HG02970 (cell line): ENCODE measurements around the gene ANO6.
"Not testable (repeated sequence)": the region's sequence is repeated elsewhere in the genome, so short reads cannot be mapped to it uniquely, and the experiment has no call there.

ENCODE experiments used
- ATAC-seq: cut with Tn5 transposase; IDR thresholded peaks from one replicate; pipeline ENCODE4 v1.9.1; 2021; ENCODE audit warnings: mild to moderate bottlenecking, moderate library complexity, moderate number of reproducible peaks; ENCODE audit not compliant: unreplicated experiment, low FRiP score

Gene ANO6

GRCh38 chr12:45379261-45379660 is 163.4 kb downstream of the ANO6 start:
- ATAC-seq, result no peak

- ATAC-seq, result no peak
Observed at GRCh38 chr12:45381351-45381750, 165.5 kb downstream of the ANO6 start.

- ATAC-seq, result no peak
Observed at GRCh38 chr12:45388545-45388944, 172.7 kb downstream of the ANO6 start.

- ATAC-seq, result no peak
Observed at GRCh38 chr12:45389426-45389825, 173.5 kb downstream of the ANO6 start.

- ATAC-seq, result not testable (repeated sequence)
Observed at GRCh38 chr12:45397499-45397898, 181.6 kb downstream of the ANO6 start.

GRCh38 chr12:45398552-45398951 is 182.7 kb downstream of the ANO6 start:
- no peak for ATAC-seq

GRCh38 chr12:45400991-45401390 is 185.1 kb downstream of the ANO6 start:
- no peak for ATAC-seq

GRCh38 chr12:45402288-45402687 is 186.4 kb downstream of the ANO6 start:
- ATAC-seq, result no peak

- no peak for ATAC-seq
Observed at GRCh38 chr12:45406988-45407850, 191.3 kb downstream of the ANO6 start.

GRCh38 chr12:45407981-45408728 is 192.3 kb downstream of the ANO6 start:
- no peak for ATAC-seq

- ATAC-seq, result no peak
Observed at GRCh38 chr12:45408729-45409114, 192.8 kb downstream of the ANO6 start.

- no peak for ATAC-seq
Observed at GRCh38 chr12:45409966-45410365, 194.1 kb downstream of the ANO6 start.

GRCh38 chr12:45411626-45412025 is 195.7 kb downstream of the ANO6 start:
- no peak for ATAC-seq

GRCh38 chr12:45415393-45415817 is 199.5 kb downstream of the ANO6 start:
- ATAC-seq, result peak; percentile 62

- no peak for ATAC-seq
Observed at GRCh38 chr12:45416126-45416525, 200.2 kb downstream of the ANO6 start.

- ATAC-seq, result no peak
Observed at GRCh38 chr12:45418520-45418919, 202.6 kb downstream of the ANO6 start.

- no peak for ATAC-seq
Observed at GRCh38 chr12:45419317-45419814, 203.5 kb downstream of the ANO6 start.

GRCh38 chr12:45421736-45422135 is 205.8 kb downstream of the ANO6 start:
- ATAC-seq, result no peak

- no peak for ATAC-seq
Observed at GRCh38 chr12:45423931-45424330, 208.0 kb downstream of the ANO6 start.

GRCh38 chr12:45425426-45425825 is 209.5 kb downstream of the ANO6 start:
- no peak for ATAC-seq

- ATAC-seq, result no peak
Observed at GRCh38 chr12:45426294-45426693, 210.4 kb downstream of the ANO6 start.
